Ovary (tissue), 9 donors: Measurements from ENCODE around the gene SULF2. TPM values are rescaled to one million over a fixed set of nuclear protein-coding genes. Genes with fewer than 3 reads are reported as not detected.

Experiments used
- DNase-seq, 5 donors: peaks; one replicate each; pipeline ENCODE4 v3.0.0-alpha.2; 2019 to 2020
- H3K27ac ChIP-seq, 2 donors: fragments of 200-600 bp; one replicate each; pipeline versions ENCODE4 v1.5.1 to v1.8.0; 2019 to 2022
- H3K27me3 ChIP-seq: fragments of 200-600 bp; one replicate; pipeline ENCODE4 v1.8.0; 2022
- H3K36me3 ChIP-seq: fragments of 200-600 bp; sonication (generic); one replicate; pipeline ENCODE4 v1.5.1; 2019
- H3K4me1 ChIP-seq: one replicate; pipeline ENCODE4 v1.8.1; 2013; ENCODE audit warnings: mild to moderate bottlenecking, moderate library complexity; ENCODE audit not compliant: insufficient read depth
- H3K4me3 ChIP-seq: fragments of 200-600 bp; sonication (generic); one replicate; pipeline ENCODE4 v1.5.1; 2017
- H3K9me3 ChIP-seq, 2 donors: fragments of 200-600 bp in 1 of 2; sonication (generic) in 1 of 2; one replicate each; pipeline versions ENCODE4 v1.5.1 to v1.8.1; 2013 to 2019; ENCODE audit warnings: mild to moderate bottlenecking in 1 of 2, moderate library complexity in 1 of 2
- CTCF ChIP-seq, 3 donors: fragments of 450-650 bp in 2 of 3; fragments of 200-600 bp in 1 of 3; IDR thresholded peaks; one replicate each; pipeline versions ENCODE4 v1.5.1 to v1.8.0; 2016 to 2022; ENCODE audit warnings: antibody characterized with exemption in 3 of 3, mild to moderate bottlenecking in 1 of 3
- EP300 ChIP-seq: sonication (generic); formaldehyde crosslinking; IDR thresholded peaks from one replicate; pipeline ENCODE4 v1.6.1; 2017; ENCODE audit warnings: antibody characterized with exemption
- POLR2A ChIP-seq: fragments of 450-650 bp; IDR thresholded peaks from one replicate; pipeline ENCODE4 v1.6.1; 2017; ENCODE audit warnings: antibody characterized with exemption, mild to moderate bottlenecking, moderate library complexity
- WGBS, 3 donors: extraction: QIAGEN DNeasy Blood & Tissue Kit in 1 of 3; methylation state at CpG; one replicate each; pipeline versions ENCODE4 v1.1.5 to v1.1.7; 2013 to 2017; 5-methylcytosine and 5-hydroxymethylcytosine counted together
- intact Hi-C, 4 donors: fragments of 100-400 bp; cut with DNase I; formaldehyde crosslinking; loops; one replicate each; pipeline versions ENCODE4 v1.11.0 to v1.15.1; 2022 to 2023
- polyA plus RNA-seq, 2 donors: library from polyadenylated mRNA; stranded (reverse); fragments of 200-250 nt in 1 of 2; fragments of 350-450 nt in 1 of 2; fragmentation: Illumina TruSeq in 1 of 2; extraction: RNeasy Lipid Tissue Mini Kit (QIAGEN cat#74804) in 1 of 2; gene quantifications; one replicate each; pipeline ENCODE4 v1.2.3, GENCODE V29; 2013 to 2014
- total RNA-seq, 7 donors: library from RNA; depleted of rRNA in 2 of 7; stranded (reverse); fragments of >200 nt in 2 of 7; fragmentation: NEBNext Ultra II Directional in 3 of 7; extraction: Animal tissue kit (Norgen Biotek cat#: 25700) in 3 of 7; gene quantifications; one replicate each; pipeline versions ENCODE4 v1.1.0 to v1.2.4, GENCODE V29; 2016 to 2023
- donor health status: DM: no; HTN: no; CAD: no; lungs with moderate emphysema.
- donor health status: DM: no; HTN: no; CAD: no.
- donor health status: Bipolar disorder and iron deficiency.
- donor health status: DM: yes; HTN: yes; CAD: no.
- donor health status: DM: no; HTN: no; CAD: no.
- donor health status: DM: yes; HTN: yes; CAD: no.

Gene SULF2
- total and polyA plus RNA-seq, 9 donors: 128 to 423 (median 362) TPM

- TF ChIP-seq POLR2A: no peak
- no peak for TF ChIP-seq EP300
- no peak for TF ChIP-seq CTCF (IDR thresholded peaks at IDR 0.05)
- H3K27me3 ChIP-seq: no peaks in the 10 kb centered on the region
- no peak for DNase-seq
- no peaks in the 10 kb centered on the region for H3K9me3 ChIP-seq
- WGBS, 3 donors: 91 to 93% (median 93%) methylated on average over 9 of the region's 9 CpGs
- peaks cover 11% of the 10 kb centered on the region for H3K4me1 ChIP-seq
- no peak overlapping the region for H3K4me3 ChIP-seq
- no peaks in the 10 kb centered on the region for H3K36me3 ChIP-seq
- H3K27ac ChIP-seq: no peak overlapping the region
- intact Hi-C loops: no loop called here
Observed at GRCh38 chr20:47737923-47738322, 47.4 kb downstream of the SULF2 start.

- Histone ChIP-seq H3K27me3 (no peaks in the 10 kb centered on the region), H3K4me3 (no peak overlapping the region), H3K9me3 (no peaks in the 10 kb centered on the region), H3K36me3 (no peaks in the 10 kb centered on the region), H3K27ac (no peak overlapping the region), H3K4me1 (peaks cover 3% of the 10 kb centered on the region)
- no peak for DNase-seq
- TF ChIP-seq CTCF (IDR thresholded peaks at IDR 0.05) (no peak), EP300 (no peak), POLR2A (no peak)
- intact Hi-C loops: no loop called here
- WGBS, 3 donors: 94 to 95% (median 95%) methylated on average over 24 to 26 of the region's 26 CpGs
Observed at GRCh38 chr20:47736570-47737152, 48.6 kb downstream of the SULF2 start.

GRCh38 chr20:47735412-47736400, 49.6 kb downstream of the SULF2 start:
- TF ChIP-seq CTCF (IDR thresholded peaks at IDR 0.05) (no peak), EP300 (no peak), POLR2A (no peak)
- Histone ChIP-seq H3K27me3 (no peaks in the 10 kb centered on the region), H3K27ac (no peak overlapping the region), H3K4me3 (no peak overlapping the region), H3K4me1 (no peaks in the 10 kb centered on the region), H3K36me3 (no peaks in the 10 kb centered on the region), H3K9me3 (no peaks in the 10 kb centered on the region)
- intact Hi-C loops: no loop called here
- 81 to 85% (median 82%) methylated on average over 17 of the region's 17 CpGs for WGBS, 3 donors
- DNase-seq: no peak

- Histone ChIP-seq H3K27ac (no peak overlapping the region), H3K4me1 (no peaks in the 10 kb centered on the region), H3K36me3 (no peaks in the 10 kb centered on the region), H3K27me3 (no peaks in the 10 kb centered on the region), H3K9me3 (no peaks in the 10 kb centered on the region), H3K4me3 (no peak overlapping the region)
- no peak for DNase-seq
- no peak for TF ChIP-seq POLR2A
- no peak for TF ChIP-seq CTCF (IDR thresholded peaks at IDR 0.05)
- no peak for TF ChIP-seq EP300
- intact Hi-C loops: no loop called here
- 87 to 88% (median 87%) methylated on average over 2 of the region's 2 CpGs for WGBS, 3 donors
Observed at GRCh38 chr20:47734870-47735269, 50.4 kb downstream of the SULF2 start.
